Loucy (cell line): ENCODE measurements around the gene SNAPC3.

Source experiments
- EZH2phosphoT487 ChIP-seq: fragments of 200-600 bp; IDR thresholded peaks from 2 replicates; pipeline ENCODE4 v1.6.1; 2018; ENCODE audit warnings: antibody characterized with exemption, mild to moderate bottlenecking, moderate library complexity, borderline replicate concordance
- TF ChIP-seq, protein P1 (sequence below): fragments of 200-600 bp; sonication (generic); conservative IDR thresholded peaks from 2 replicates; pipeline ENCODE4 v1.5.1; 2014; ENCODE audit warnings: mild to moderate bottlenecking, antibody characterized with exemption, low read length

DNA sequence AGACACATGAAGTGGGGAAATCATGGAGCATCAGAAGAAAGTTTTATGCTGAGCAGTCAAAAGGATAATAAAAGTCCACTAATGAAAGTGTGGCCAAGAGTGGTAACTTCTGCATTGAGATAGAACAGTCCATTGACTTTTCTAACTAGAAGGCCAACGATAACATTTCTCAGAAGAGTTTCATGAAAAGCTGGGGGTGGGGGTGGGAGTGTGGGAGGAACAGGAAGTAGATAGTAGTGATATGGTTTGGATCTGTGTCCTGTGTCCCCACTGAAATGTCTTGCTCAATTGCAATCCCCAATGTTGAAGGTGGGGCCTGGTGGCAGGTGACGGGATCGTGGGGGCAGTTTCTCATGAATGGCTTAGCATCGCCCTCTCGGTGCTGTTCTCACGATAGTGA, 36.2 kb upstream of the SNAPC3 start:
- TF ChIP-seq, protein P1, sequence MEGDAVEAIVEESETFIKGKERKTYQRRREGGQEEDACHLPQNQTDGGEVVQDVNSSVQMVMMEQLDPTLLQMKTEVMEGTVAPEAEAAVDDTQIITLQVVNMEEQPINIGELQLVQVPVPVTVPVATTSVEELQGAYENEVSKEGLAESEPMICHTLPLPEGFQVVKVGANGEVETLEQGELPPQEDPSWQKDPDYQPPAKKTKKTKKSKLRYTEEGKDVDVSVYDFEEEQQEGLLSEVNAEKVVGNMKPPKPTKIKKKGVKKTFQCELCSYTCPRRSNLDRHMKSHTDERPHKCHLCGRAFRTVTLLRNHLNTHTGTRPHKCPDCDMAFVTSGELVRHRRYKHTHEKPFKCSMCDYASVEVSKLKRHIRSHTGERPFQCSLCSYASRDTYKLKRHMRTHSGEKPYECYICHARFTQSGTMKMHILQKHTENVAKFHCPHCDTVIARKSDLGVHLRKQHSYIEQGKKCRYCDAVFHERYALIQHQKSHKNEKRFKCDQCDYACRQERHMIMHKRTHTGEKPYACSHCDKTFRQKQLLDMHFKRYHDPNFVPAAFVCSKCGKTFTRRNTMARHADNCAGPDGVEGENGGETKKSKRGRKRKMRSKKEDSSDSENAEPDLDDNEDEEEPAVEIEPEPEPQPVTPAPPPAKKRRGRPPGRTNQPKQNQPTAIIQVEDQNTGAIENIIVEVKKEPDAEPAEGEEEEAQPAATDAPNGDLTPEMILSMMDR = no peak
- no peak for TF ChIP-seq EZH2phosphoT487
